ENCODE results near the gene CNTNAP2.

DNA sequence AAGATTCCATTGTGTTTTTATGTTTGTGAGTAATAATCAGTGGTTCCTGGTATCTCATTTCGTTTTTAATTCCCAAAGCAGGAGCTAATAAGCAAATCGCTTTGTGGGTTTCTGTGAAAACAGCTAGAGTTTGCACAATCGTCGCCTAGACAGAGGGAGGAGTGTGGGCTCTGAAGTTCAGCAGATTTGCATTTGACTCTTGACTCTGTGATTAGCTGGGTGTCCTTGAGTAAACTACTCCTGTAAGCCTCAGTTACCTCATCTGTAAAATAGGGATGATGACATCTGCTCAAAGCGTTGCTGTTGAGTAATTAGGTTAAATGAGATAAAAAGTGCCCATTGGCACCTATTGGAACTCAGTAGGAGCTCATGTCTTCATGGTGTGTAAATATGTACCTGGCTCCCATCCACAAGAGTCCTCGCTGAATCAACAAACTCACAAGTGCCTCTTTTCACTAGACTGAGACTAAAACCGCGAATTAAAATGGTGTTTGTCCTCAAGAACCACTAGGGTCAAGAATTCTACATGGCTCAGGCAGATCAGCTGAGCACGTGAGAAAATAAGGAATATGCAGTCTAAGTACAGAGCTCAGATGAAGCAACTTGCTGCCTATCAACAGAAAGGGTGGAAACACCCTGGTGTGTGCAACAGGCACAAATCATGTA is 2088.2 kb downstream of the CNTNAP2 start:
- TF ChIP-seq, protein P1, sequence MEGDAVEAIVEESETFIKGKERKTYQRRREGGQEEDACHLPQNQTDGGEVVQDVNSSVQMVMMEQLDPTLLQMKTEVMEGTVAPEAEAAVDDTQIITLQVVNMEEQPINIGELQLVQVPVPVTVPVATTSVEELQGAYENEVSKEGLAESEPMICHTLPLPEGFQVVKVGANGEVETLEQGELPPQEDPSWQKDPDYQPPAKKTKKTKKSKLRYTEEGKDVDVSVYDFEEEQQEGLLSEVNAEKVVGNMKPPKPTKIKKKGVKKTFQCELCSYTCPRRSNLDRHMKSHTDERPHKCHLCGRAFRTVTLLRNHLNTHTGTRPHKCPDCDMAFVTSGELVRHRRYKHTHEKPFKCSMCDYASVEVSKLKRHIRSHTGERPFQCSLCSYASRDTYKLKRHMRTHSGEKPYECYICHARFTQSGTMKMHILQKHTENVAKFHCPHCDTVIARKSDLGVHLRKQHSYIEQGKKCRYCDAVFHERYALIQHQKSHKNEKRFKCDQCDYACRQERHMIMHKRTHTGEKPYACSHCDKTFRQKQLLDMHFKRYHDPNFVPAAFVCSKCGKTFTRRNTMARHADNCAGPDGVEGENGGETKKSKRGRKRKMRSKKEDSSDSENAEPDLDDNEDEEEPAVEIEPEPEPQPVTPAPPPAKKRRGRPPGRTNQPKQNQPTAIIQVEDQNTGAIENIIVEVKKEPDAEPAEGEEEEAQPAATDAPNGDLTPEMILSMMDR (conservative IDR thresholded peaks at IDR 0.05 in 1 of 2, IDR thresholded peaks at IDR 0.05 in 1 of 2; ENCODE audit: low read depth in 1 of 2, low read length in 2 of 2) = no peak
- no peak for TF ChIP-seq EZH2 (IDR thresholded peaks at IDR 0.05; ENCODE audit: low read length, missing control alignments)

All from fibroblast of lung (primary cell).